Lung (tissue), 12 donors: ENCODE data around the gene KATNIP. TPM values are rescaled to one million over a fixed set of nuclear protein-coding genes. Genes with fewer than 3 reads are reported as not detected.
A peak's percentile ranks its signal among the peaks of the same experiment; 100 is the strongest.

Experiments
- ATAC-seq: fragments of 200-7000 bp; cut with Tn5 transposase; one replicate; pipeline ENCODE4 v1.9.1; 2020; ENCODE audit warnings: moderate number of reproducible peaks; ENCODE audit not compliant: insufficient read depth, low FRiP score
- DNase-seq, 3 donors: peaks; one replicate each; pipeline ENCODE4 v3.0.0-alpha.2; 2013 to 2017
- H3K27ac ChIP-seq, 2 donors: one replicate each; pipeline ENCODE4 v1.5.1; 2013; ENCODE audit warnings: mild to moderate bottlenecking in 2 of 2, moderate library complexity in 2 of 2, control low read depth in 1 of 2, inconsistent platforms in 1 of 2, low read depth in 1 of 2, low read length in 1 of 2
- H3K27me3 ChIP-seq, 3 donors: one replicate each; pipeline ENCODE4 v1.5.1; 2013; ENCODE audit warnings: low read length in 2 of 3; ENCODE audit not compliant: control insufficient read depth in 3 of 3, insufficient read depth in 3 of 3
- H3K36me3 ChIP-seq, 4 donors: one replicate each; pipeline ENCODE4 v1.5.1; 2013; ENCODE audit warnings: low read length in 4 of 4, mild to moderate bottlenecking in 1 of 4, moderate library complexity in 1 of 4; ENCODE audit not compliant: control insufficient read depth in 4 of 4, insufficient read depth in 4 of 4
- H3K4me1 ChIP-seq, 5 donors: one replicate each; pipeline ENCODE4 v1.5.1; 2013; ENCODE audit warnings: low read length in 5 of 5, mild to moderate bottlenecking in 2 of 5, moderate library complexity in 1 of 5; ENCODE audit not compliant: control insufficient read depth in 5 of 5, insufficient read depth in 5 of 5
- H3K4me3 ChIP-seq: one replicate; pipeline ENCODE4 v1.5.1; 2013; ENCODE audit warnings: mild to moderate bottlenecking, control low read depth, moderate library complexity
- H3K9ac ChIP-seq, 2 donors: one replicate each; pipeline ENCODE4 v1.5.1; 2013; ENCODE audit warnings: low read length in 2 of 2, control low read depth in 1 of 2; ENCODE audit not compliant: insufficient read depth in 1 of 2
- H3K9me3 ChIP-seq, 4 donors: one replicate each; pipeline ENCODE4 v1.5.1; 2013; ENCODE audit warnings: low read length in 3 of 4, mild to moderate bottlenecking in 1 of 4, moderate library complexity in 1 of 4; ENCODE audit not compliant: control insufficient read depth in 4 of 4, insufficient read depth in 3 of 4
- WGBS, 2 donors: extraction: QIAGEN DNeasy Blood & Tissue Kit; methylation state at CpG; one replicate each; pipeline ENCODE4 v1.1.7; 2013; 5-methylcytosine and 5-hydroxymethylcytosine counted together
- polyA plus RNA-seq, 2 donors: library from polyadenylated mRNA; stranded (reverse); fragments of 200-250 nt; gene quantifications; one replicate each; pipeline ENCODE4 v1.2.1, GENCODE V29; 2013
- total RNA-seq, 2 donors: library from RNA; depleted of rRNA in 1 of 2; stranded (reverse); fragments of >200 nt in 1 of 2; gene quantifications; one replicate each; pipeline ENCODE4 v1.2.1, GENCODE V29; 2014 to 2021
- TF ChIP-seq, protein P1 (sequence below): IDR thresholded peaks from 2 replicates; pipeline ENCODE4 v1.5.1; 2012; ENCODE audit warnings: mild to moderate bottlenecking; ENCODE audit errors: control extremely low read depth, extremely low read depth
- donor health status: control.
- donor health status: control.
- donor health status: Bipolar disorder and iron deficiency.
- donor health status: healthy.
- donor health status: DM: yes; HTN: yes; CAD: no.

The KATNIP gene
- total and polyA plus RNA-seq, 4 donors = 9.7 to 46.4 (median 24.3) TPM

DNA sequence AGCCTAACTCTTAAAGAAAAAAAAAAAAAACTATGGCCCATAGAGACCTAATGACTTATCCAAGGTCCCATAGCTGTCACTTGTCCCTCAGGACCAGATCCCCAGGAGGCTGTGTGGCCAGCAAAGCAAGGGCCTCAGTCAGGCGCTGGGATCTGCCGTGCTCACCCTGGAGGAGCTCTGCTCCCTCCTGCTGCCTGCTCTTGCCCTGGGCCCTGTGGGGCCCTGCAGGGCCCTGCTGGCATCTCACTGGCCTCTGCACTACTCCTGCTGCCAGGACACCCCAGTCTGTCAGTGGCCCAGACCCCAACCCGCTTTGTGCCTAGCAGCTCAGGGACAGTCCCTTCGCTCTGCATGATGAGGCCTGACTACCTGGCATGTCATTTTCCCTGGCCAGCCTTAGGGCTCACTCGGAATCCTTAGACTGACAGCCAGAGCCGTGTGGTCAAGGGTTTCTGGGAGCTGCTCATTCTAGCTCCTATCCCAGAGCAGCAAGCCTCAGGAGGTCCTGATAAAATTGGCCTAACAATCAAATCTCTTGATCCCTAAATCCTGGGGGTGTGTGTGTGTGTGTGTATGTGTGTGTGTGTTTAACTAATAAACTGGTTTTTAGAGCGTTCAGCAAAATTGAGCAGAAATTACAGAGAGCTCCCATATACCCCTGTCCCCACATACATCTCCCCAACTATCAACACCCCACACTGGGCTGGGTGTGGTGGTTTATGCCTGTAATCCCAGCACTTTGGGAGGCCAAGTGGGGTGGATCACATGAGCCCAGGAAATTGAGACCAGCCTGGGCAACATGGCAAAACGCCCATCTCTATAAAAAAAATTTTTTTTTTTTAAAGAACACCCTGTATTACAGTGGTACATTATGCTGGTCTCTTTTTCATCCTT lies 21.7 kb downstream of the KATNIP start:
- TF ChIP-seq, protein P1, sequence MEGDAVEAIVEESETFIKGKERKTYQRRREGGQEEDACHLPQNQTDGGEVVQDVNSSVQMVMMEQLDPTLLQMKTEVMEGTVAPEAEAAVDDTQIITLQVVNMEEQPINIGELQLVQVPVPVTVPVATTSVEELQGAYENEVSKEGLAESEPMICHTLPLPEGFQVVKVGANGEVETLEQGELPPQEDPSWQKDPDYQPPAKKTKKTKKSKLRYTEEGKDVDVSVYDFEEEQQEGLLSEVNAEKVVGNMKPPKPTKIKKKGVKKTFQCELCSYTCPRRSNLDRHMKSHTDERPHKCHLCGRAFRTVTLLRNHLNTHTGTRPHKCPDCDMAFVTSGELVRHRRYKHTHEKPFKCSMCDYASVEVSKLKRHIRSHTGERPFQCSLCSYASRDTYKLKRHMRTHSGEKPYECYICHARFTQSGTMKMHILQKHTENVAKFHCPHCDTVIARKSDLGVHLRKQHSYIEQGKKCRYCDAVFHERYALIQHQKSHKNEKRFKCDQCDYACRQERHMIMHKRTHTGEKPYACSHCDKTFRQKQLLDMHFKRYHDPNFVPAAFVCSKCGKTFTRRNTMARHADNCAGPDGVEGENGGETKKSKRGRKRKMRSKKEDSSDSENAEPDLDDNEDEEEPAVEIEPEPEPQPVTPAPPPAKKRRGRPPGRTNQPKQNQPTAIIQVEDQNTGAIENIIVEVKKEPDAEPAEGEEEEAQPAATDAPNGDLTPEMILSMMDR = no peak
- peaks cover 0 to 15% (median 6%) of the 10 kb centered on the region in 5 donors for H3K4me1 ChIP-seq
- no peaks in the 10 kb centered on the region for H3K9me3 ChIP-seq
- no peak overlapping the region for H3K27ac ChIP-seq
- H3K4me3 ChIP-seq = no peak overlapping the region
- no peaks in the 10 kb centered on the region for H3K27me3 ChIP-seq
- DNase-seq (no peak), ATAC-seq (no peak)
- 94 to 98% methylated on average over 8 of the region's 8 CpGs for WGBS, 2 donors
- peaks cover 0 to 6% (median 0%) of the 10 kb centered on the region in 4 donors for H3K36me3 ChIP-seq
- H3K9ac ChIP-seq = no peak overlapping the region

DNA sequence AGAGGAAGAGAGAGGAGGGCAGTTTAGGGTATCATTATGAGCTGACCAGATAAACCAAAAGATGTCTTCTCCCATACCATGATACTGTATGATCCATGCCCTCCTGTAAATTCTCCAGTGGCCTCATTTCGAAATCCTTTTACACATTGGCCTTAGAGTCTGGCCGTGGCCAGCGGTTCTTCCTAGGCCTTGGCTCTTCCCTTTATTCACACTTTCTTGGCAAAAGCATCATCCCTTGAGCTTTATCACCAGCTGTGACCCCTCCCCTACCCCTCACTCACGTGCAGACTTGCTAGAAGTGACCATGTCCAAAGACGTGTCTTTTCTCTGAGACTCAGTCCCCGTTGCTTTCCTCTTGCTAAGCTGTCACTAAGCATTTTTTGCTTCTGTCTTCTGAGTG lies 22.8 kb downstream of the KATNIP start:
- Histone ChIP-seq H3K4me3 (no peak overlapping the region), H3K4me1 (peaks cover 0 to 15% (median 6%) of the 10 kb centered on the region in 5 donors), H3K9ac (no peak overlapping the region), H3K36me3 (peaks cover 0 to 6% (median 0%) of the 10 kb centered on the region in 4 donors), H3K27ac (no peak overlapping the region), H3K9me3 (no peaks in the 10 kb centered on the region), H3K27me3 (no peaks in the 10 kb centered on the region)
- TF ChIP-seq, protein P1 = no peak
- 83 to 91% methylated on average over 6 of the region's 6 CpGs for WGBS, 2 donors
- DNase-seq (peak; percentile 24 to 38 (median 26)), ATAC-seq (no peak)

DNA sequence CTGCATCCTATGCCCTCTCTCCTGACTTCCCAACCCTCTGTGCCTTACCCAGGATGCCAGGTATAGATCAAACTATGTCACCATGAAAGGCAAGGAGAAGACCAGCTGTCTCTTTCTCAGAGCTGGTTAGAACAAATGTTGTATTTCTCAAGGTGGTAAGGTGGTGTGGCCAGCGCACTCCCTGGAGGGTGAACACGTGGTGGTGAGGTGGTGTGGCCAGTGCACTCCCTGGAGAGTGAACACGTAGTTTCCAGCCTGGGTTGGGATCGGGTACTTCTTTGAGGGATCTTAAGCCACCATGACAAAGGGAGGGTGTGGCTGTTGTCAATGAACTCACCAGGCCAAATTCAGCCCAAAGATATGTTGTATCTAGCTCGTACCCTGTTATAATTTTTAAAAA lies 26.8 kb downstream of the KATNIP start:
- H3K36me3 ChIP-seq = peaks cover 0 to 8% (median 0%) of the 10 kb centered on the region in 4 donors
- H3K9me3 ChIP-seq = no peaks in the 10 kb centered on the region
- ATAC-seq (no peak), DNase-seq (no peak)
- TF ChIP-seq, protein P1 = no peak
- H3K4me1 ChIP-seq = peaks cover 0 to 11% (median 6%) of the 10 kb centered on the region in 5 donors
- H3K27ac ChIP-seq = no peak overlapping the region
- H3K27me3 ChIP-seq = no peaks in the 10 kb centered on the region
- H3K9ac ChIP-seq = no peak overlapping the region
- 74 to 76% methylated on average over 5 of the region's 5 CpGs for WGBS, 2 donors
- no peak overlapping the region for H3K4me3 ChIP-seq
